ENCODE data around the gene FAT1. TPM values are rescaled to one million over a fixed set of nuclear protein-coding genes. Genes with fewer than 3 reads are reported as not detected.

Gene FAT1
- total RNA-seq = 505 and 521 TPM in 2 replicates

DNA sequence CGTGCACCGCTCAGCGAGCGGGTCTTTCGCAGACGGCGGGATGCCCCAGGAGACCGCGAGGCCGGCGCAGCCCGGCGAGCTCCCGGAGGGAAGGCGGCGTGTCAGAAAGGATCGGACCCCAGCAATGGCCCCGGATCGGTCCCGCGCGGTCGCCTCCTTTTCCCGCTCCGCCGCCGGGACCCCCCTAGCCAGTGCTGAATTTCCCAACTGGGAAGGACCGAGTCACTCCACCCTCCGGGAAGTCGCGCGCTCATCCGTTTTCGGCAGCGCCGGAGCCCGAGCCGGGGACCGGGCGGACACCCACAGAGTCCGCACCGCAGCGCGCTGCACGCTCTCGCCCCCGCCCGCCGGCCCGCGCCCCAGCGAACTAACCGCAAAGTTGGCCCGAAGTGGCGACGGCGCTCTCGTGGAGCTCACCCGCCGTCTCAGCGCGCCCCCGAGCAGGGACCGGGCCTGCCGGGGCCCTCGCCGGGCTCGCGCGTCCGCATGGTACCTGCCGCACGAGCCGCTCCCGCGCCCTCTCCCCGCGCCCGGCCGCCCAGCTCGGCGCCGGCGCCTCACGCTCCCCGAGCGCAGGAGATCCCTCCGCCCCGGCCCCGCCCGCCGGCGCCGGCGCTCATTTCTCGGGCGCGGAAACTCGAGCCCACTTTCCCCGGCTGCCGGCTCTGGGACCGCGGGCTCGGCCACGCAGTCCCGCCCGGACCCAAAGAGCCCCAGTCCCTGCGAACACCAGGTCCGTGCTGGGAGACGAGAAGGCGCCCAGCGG lies at the start of gene FAT1:
Gene FAT1, minus strand, starts transcription at position 565 of the 766 bp plus-strand sequence. CDS start 14,029 bp downstream, outside the sequence.

DNA sequence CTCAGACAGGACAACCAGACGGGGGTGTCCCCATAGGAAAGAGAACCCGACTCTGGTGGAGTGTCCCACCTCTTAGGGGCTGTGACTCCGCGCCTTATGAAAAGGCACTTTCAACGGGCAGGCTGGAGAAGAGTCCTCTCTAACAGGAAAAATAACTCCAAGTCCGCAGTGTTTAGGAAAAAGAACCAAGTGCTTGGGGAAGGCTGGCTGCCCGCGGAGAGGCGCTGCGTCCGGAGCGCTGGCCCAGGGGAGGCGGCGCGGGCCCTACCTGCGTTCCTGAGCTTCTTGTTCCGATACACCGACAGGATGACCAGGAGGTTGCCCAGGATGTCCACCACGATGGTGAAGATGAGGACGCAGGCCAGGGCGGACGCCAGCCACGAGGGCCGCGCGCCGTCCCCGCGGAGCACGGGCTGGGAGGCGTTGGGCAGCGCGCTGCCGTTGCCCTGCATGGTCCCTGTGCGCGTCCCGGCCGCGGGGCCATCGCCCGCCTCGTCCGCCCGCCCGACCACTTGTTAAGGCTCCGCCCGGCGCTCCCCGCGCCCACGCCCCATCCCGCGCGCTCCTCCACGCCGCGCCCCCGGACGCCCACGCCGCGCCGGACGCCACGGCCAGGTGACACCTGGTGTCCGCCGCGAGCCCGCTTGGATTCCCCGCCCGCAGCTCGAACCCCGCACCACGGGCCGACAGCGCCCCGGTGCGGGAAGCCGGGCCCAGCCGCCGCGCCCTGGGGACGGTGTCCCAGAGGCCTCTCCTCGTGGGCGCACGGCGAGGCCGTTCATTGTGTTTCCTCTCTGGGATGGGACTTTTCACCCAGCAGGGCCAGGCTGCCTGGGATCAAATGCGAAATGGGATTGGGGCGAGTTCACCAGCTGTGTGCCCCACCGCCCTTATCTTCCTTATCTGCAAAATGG lies 168.5 kb downstream of the FAT1 start, which contains the start of gene MTNR1A:
Gene MTNR1A, minus strand, starts transcription at position 654 of the 914 bp plus-strand sequence. Its CDS starts 202 bp downstream, at position 452.

Other genes starting within 250 kb of the FAT1 start
- gene MTNR1A, start 168.3 kb downstream of the FAT1 start, total RNA-seq = under 0.01 and 0.07 TPM in 2 replicates